MM.1S (cell line): ENCODE data around the gene BEND5.

Experiments
- DNase-seq: peaks from one replicate; pipeline ENCODE4 v3.0.0-alpha.2; 2015
- H2AFZ ChIP-seq: fragments of 300-600 bp; sonication (generic); 2 replicates; pipeline ENCODE4 v1.6.0; 2016; ENCODE audit warnings: antibody characterized with exemption, low read length
- H3F3A ChIP-seq: fragments of 300-600 bp; sonication (generic); 2 replicates; pipeline ENCODE4 v1.6.1; 2016; ENCODE audit warnings: mild to moderate bottlenecking, antibody characterized with exemption, low read length, moderate library complexity, mixed read lengths; ENCODE audit not compliant: insufficient read depth
- H3K27ac ChIP-seq: fragments of 300-600 bp; sonication (generic); 2 replicates; pipeline ENCODE4 v1.5.1; 2016; ENCODE audit warnings: mild to moderate bottlenecking, low read length
- H3K27me3 ChIP-seq: fragments of 300-600 bp; sonication (generic); replicated peaks from 2 replicates; pipeline ENCODE4 v1.6.0; 2016; ENCODE audit warnings: low read length; ENCODE audit not compliant: insufficient read depth
- H3K36me3 ChIP-seq: fragments of 300-600 bp; sonication (generic); replicated peaks from 2 replicates; pipeline ENCODE4 v1.6.1; 2016; ENCODE audit warnings: mild to moderate bottlenecking, low read length, mixed read lengths; ENCODE audit not compliant: insufficient read depth
- H3K4me1 ChIP-seq: fragments of 300-600 bp; sonication (generic); 2 replicates; pipeline ENCODE4 v1.6.1; 2016; ENCODE audit warnings: low read length, mixed read lengths
- H3K4me2 ChIP-seq: fragments of 300-600 bp; sonication (generic); 2 replicates; pipeline ENCODE4 v1.6.0; 2016; ENCODE audit warnings: low read depth, low read length
- H3K4me3 ChIP-seq: fragments of 300-600 bp; sonication (generic); 2 replicates; pipeline ENCODE4 v1.5.1; 2016; ENCODE audit warnings: low read length, mixed read lengths
- H3K79me2 ChIP-seq: fragments of 300-600 bp; sonication (generic); 2 replicates; pipeline ENCODE4 v1.6.1; 2016; ENCODE audit warnings: mixed run types, low read length, mixed read lengths
- H3K9ac ChIP-seq: fragments of 300-600 bp; sonication (generic); 2 replicates; pipeline ENCODE4 v1.6.1; 2016; ENCODE audit warnings: low read length, mixed read lengths
- H3K9me2 ChIP-seq: fragments of 300-600 bp; sonication (generic); replicated peaks from 2 replicates; pipeline ENCODE4 v1.6.1; 2016; ENCODE audit warnings: mild to moderate bottlenecking, low read length, mixed read lengths; ENCODE audit not compliant: insufficient read depth
- H3K9me3 ChIP-seq: fragments of 300-600 bp; sonication (generic); replicated peaks from 2 replicates; pipeline ENCODE4 v1.6.1; 2016; ENCODE audit warnings: mild to moderate bottlenecking, low read length, mixed read lengths; ENCODE audit not compliant: insufficient read depth
- H4K20me1 ChIP-seq: fragments of 300-600 bp; sonication (generic); 2 replicates; pipeline ENCODE4 v1.6.1; 2016; ENCODE audit warnings: mild to moderate bottlenecking, low read length, moderate library complexity, mixed read lengths; ENCODE audit not compliant: insufficient read depth
- CTCF ChIP-seq: fragments of 300-600 bp; sonication (generic); IDR thresholded peaks from 2 replicates; pipeline ENCODE4 v1.5.1; 2016; ENCODE audit warnings: antibody characterized with exemption, low read length, mixed read lengths
- EZH2 ChIP-seq: fragments of 300-600 bp; sonication (generic); optimal IDR thresholded peaks from 2 replicates; pipeline ENCODE3; 2017; ENCODE audit warnings: low read depth, mild to moderate bottlenecking, antibody characterized with exemption, low read length, mixed read lengths
- EZH2phosphoT487 ChIP-seq: fragments of 300-600 bp; sonication (generic); IDR thresholded peaks from 2 replicates; pipeline ENCODE4 v1.6.1; 2018; ENCODE audit warnings: antibody characterized with exemption, low read length

BEND5 gene

GRCh38 chr1:48817505-48818114 is 40.9 kb upstream of the BEND5 start:
- Histone ChIP-seq H3K9me3 (no peaks in the 10 kb centered on the region), H3F3A (no peaks in the 10 kb centered on the region), H3K9ac (no peak overlapping the region), H2AFZ (no peak overlapping the region), H4K20me1 (no peaks in the 10 kb centered on the region), H3K4me2 (no peak overlapping the region), H3K27me3 (no peaks in the 10 kb centered on the region), H3K27ac (no peak overlapping the region), H3K9me2 (no peaks in the 10 kb centered on the region), H3K4me3 (no peak overlapping the region), H3K79me2 (no peaks in the 10 kb centered on the region), H3K36me3 (no peaks in the 10 kb centered on the region), H3K4me1 (no peaks in the 10 kb centered on the region)
- no peak for TF ChIP-seq EZH2
- TF ChIP-seq CTCF: peak; percentile 86
- peak; percentile 55 for DNase-seq

- H3K4me2 ChIP-seq: no peak overlapping the region
- DNase-seq: no peak
Observed at GRCh38 chr1:48810740-48811139, 34.0 kb upstream of the BEND5 start.

DNA sequence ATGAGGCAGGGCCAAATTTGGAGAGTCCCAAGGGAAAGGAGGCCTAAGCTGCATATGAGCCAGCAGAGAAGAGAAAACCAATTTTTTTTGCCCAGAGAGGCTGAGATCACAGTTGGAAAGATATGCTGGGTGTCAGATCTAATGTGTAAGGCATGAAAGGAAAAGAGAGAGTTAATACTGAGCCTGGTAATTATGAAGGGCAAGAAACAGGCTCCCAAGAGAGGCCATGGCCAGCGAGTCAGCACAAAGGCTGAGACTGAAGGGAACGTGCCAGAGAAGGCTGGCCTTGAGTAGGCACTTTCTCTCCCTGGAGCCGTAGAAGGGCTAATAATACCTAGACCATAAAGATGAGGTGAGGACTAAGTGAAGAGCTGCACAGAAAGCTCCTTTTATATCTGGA is 31.8 kb upstream of the BEND5 start:
- DNase-seq: no peak
- no peaks in the 10 kb centered on the region for H3K27me3 ChIP-seq
- H3K4me1 ChIP-seq: no peaks in the 10 kb centered on the region
- no peak for TF ChIP-seq CTCF
- TF ChIP-seq EZH2phosphoT487: no peak
- TF ChIP-seq EZH2: no peak
- H3K9ac ChIP-seq: no peak overlapping the region
- no peaks in the 10 kb centered on the region for H4K20me1 ChIP-seq
- H3K27ac ChIP-seq: no peak overlapping the region
- H3K79me2 ChIP-seq: no peaks in the 10 kb centered on the region
- no peaks in the 10 kb centered on the region for H3K9me2 ChIP-seq
- H2AFZ ChIP-seq: no peak overlapping the region
- no peaks in the 10 kb centered on the region for H3F3A ChIP-seq
- no peak overlapping the region for H3K4me2 ChIP-seq
- no peak overlapping the region for H3K4me3 ChIP-seq
- H3K9me3 ChIP-seq: no peaks in the 10 kb centered on the region
- H3K36me3 ChIP-seq: no peaks in the 10 kb centered on the region

More at GRCh38 chr1:48810740-48811139, 34.0 kb upstream of the BEND5 start:
- no peaks in the 10 kb centered on the region for H3F3A ChIP-seq
- no peak overlapping the region for H3K9ac ChIP-seq
- no peaks in the 10 kb centered on the region for H3K36me3 ChIP-seq
- H3K4me1 ChIP-seq: no peaks in the 10 kb centered on the region
- TF ChIP-seq CTCF: no peak
- no peak for TF ChIP-seq EZH2
- TF ChIP-seq EZH2phosphoT487: no peak
- H3K9me2 ChIP-seq: no peaks in the 10 kb centered on the region
- H3K27me3 ChIP-seq: no peaks in the 10 kb centered on the region
- H4K20me1 ChIP-seq: no peaks in the 10 kb centered on the region
- H2AFZ ChIP-seq: no peak overlapping the region
- H3K4me3 ChIP-seq: no peak overlapping the region
- H3K27ac ChIP-seq: no peak overlapping the region
- no peaks in the 10 kb centered on the region for H3K79me2 ChIP-seq
- no peaks in the 10 kb centered on the region for H3K9me3 ChIP-seq
